SK-N-SH (cell line): Measurements from ENCODE around the gene METTL17. TPM values are rescaled to one million over a fixed set of nuclear protein-coding genes. Genes with fewer than 3 reads are reported as not detected.

ENCODE experiments used
- CTCF ChIA-PET: fragments of 300-600, 350-600 bp; formaldehyde crosslinking; extraction: SDS; loops from one replicate; lab custom pipeline; 2021; lab: Yijun Ruan, JAX
- POLR2A ChIA-PET: fragments of 350-600 bp; sonication (Branson Sonifier 250); formaldehyde crosslinking; extraction: SDS; loops from one replicate; lab custom pipeline; 2020; ENCODE audit warnings: antibody characterized with exemption, inconsistent platforms; lab: Yijun Ruan, JAX
- DNase-seq: peaks from one replicate; pipeline ENCODE4 v3.0.0; 2012
- H2AFZ ChIP-seq: fragments of 200-600 bp; sonication (generic); 2 replicates; pipeline ENCODE4 v1.8.1; 2016; ENCODE audit warnings: antibody characterized with exemption, mild to moderate bottlenecking, low read depth
- H3F3A ChIP-seq: fragments of 200-600 bp; sonication (generic); replicated peaks from 2 replicates; pipeline ENCODE3; 2016; ENCODE audit warnings: antibody characterized with exemption, mild to moderate bottlenecking; ENCODE audit not compliant: insufficient read depth
- H3K27ac ChIP-seq, 2 experiments: fragments of 200-500 bp in 1 of 2; fragments of 200-600 bp in 1 of 2; sonication (Bioruptor generic) in 1 of 2; sonication (generic), shearing (Covaris generic) in 1 of 2; 2 replicates each; pipeline versions ENCODE4 v1.5.1 to v1.6.1; 2014 to 2016; ENCODE audit warnings: low read depth in 2 of 2, inconsistent platforms in 1 of 2, low read length in 1 of 2, mild to moderate bottlenecking in 1 of 2, mixed read lengths in 1 of 2
- H3K27me3 ChIP-seq: fragments of 200-600 bp; sonication (generic), shearing (Covaris generic); 2 replicates; pipeline ENCODE4 v1.6.1; 2016; ENCODE audit warnings: mixed run types; ENCODE audit not compliant: insufficient read depth
- H3K36me3 ChIP-seq, 2 experiments: fragments of 200-500 bp in 1 of 2; fragments of 200-600 bp in 1 of 2; sonication (Bioruptor generic) in 1 of 2; sonication (generic) in 1 of 2; replicated peaks in 1 of 2; 2 replicates each; pipeline versions ENCODE3 to v1.5.1; 2014 to 2016; ENCODE audit warnings: low read length in 1 of 2, mild to moderate bottlenecking in 1 of 2; ENCODE audit not compliant: insufficient read depth in 2 of 2, control insufficient read depth in 1 of 2
- H3K4me1 ChIP-seq, 2 experiments: fragments of 200-500 bp in 1 of 2; fragments of 200-600 bp in 1 of 2; sonication (Bioruptor generic) in 1 of 2; sonication (generic), shearing (Covaris generic) in 1 of 2; 2 replicates each; pipeline versions ENCODE4 v1.5.1 to v1.6.1; 2014 to 2016; ENCODE audit warnings: low read depth in 1 of 2, low read length in 1 of 2, mixed run types in 1 of 2; ENCODE audit not compliant: insufficient read depth in 2 of 2, control insufficient read depth in 1 of 2
- H3K4me2 ChIP-seq: fragments of 200-600 bp; sonication (generic), shearing (Covaris generic); 2 replicates; pipeline ENCODE4 v1.6.1; 2017; ENCODE audit warnings: mixed run types
- H3K4me3 ChIP-seq, 2 experiments: fragments of 200-500 bp in 1 of 2; fragments of 200-600 bp in 1 of 2; sonication (Bioruptor generic) in 1 of 2; sonication (generic), shearing (Covaris generic) in 1 of 2; 2 replicates each; pipeline versions ENCODE4 v1.5.1 to v1.8.1; 2014 to 2016; ENCODE audit warnings: low read depth in 2 of 2, inconsistent platforms in 1 of 2, low read length in 1 of 2, mild to moderate bottlenecking in 1 of 2, mixed read lengths in 1 of 2, moderate library complexity in 1 of 2
- H3K79me2 ChIP-seq: fragments of 200-600 bp; sonication (generic); 2 replicates; pipeline ENCODE4 v1.8.1; 2017; ENCODE audit warnings: mild to moderate bottlenecking; ENCODE audit not compliant: insufficient read depth
- H3K9ac ChIP-seq: fragments of 200-600 bp; sonication (generic); 2 replicates; pipeline ENCODE4 v1.6.1; 2017; ENCODE audit warnings: mixed run types
- H3K9me2 ChIP-seq: fragments of 200-600 bp; sonication (generic); 2 replicates; pipeline ENCODE4 v1.6.1; 2017; ENCODE audit warnings: mixed run types
- H3K9me3 ChIP-seq: fragments of 200-600 bp; sonication (generic); 2 replicates; pipeline ENCODE4 v1.6.1; 2017; ENCODE audit warnings: mixed run types, mild to moderate bottlenecking, moderate library complexity
- H4K20me1 ChIP-seq: fragments of 200-600 bp; sonication (generic); 2 replicates; pipeline ENCODE4 v1.6.1; 2017; ENCODE audit warnings: mild to moderate bottlenecking, mixed run types; ENCODE audit not compliant: insufficient read depth
- CHD2 ChIP-seq: fragments of 150-350 bp; IDR thresholded peaks from 2 replicates; pipeline ENCODE4 v1.6.1; 2018; ENCODE audit warnings: low read length; ENCODE audit not compliant: partially characterized antibody
- CTCF ChIP-seq: fragments of 200-600 bp; sonication (generic); IDR thresholded peaks from 2 replicates; pipeline ENCODE4 v1.6.1; 2017; ENCODE audit warnings: antibody characterized with exemption, mild to moderate bottlenecking, moderate library complexity
- EP300 ChIP-seq, 2 experiments: IDR thresholded peaks; 2 replicates each; pipeline versions ENCODE4 v1.4.0 to v1.6.1; 2012; ENCODE audit warnings: borderline replicate concordance in 1 of 2, low read depth in 1 of 2, low read length in 1 of 2
- FOXJ3 ChIP-seq: sonication (generic); formaldehyde crosslinking; IDR thresholded peaks from 2 replicates; pipeline ENCODE4 v1.5.1; 2020; ENCODE audit warnings: mild to moderate bottlenecking, missing genetic modification reagents
- IRF3 ChIP-seq: fragments of 150-350 bp; IDR thresholded peaks from 2 replicates; pipeline ENCODE4 v1.6.1; 2016; ENCODE audit warnings: mild to moderate bottlenecking, low read depth, low read length
- NFIC ChIP-seq: IDR thresholded peaks from 2 replicates; pipeline ENCODE4 v1.4.0; 2012; ENCODE audit warnings: borderline replicate concordance
- NRF1 ChIP-seq: IDR thresholded peaks from 2 replicates; pipeline ENCODE4 v1.6.1; 2012; ENCODE audit warnings: low read depth, mild to moderate bottlenecking, low read length
- TCF12 ChIP-seq: IDR thresholded peaks from 2 replicates; pipeline ENCODE4 v1.4.0; 2012
- TEAD4 ChIP-seq: IDR thresholded peaks from 2 replicates; pipeline ENCODE4 v1.4.0; 2012; ENCODE audit warnings: mild to moderate bottlenecking, borderline replicate concordance; ENCODE audit not compliant: insufficient read depth
- YY1 ChIP-seq: IDR thresholded peaks from 2 replicates; pipeline ENCODE4 v1.4.0; 2012; ENCODE audit warnings: low read depth, mild to moderate bottlenecking
- WGBS: methylation state at CpG from one replicate; pipeline ENCODE4 v1.1.6; 2017; ENCODE audit warnings: low lambda C conversion rate; 5-methylcytosine and 5-hydroxymethylcytosine counted together
- polyA plus RNA-seq, 3 experiments: library from polyadenylated mRNA; depleted of rRNA; stranded (reverse); fragments of >200 nt; gene quantifications; 2 replicates each; pipeline ENCODE4 v1.2.3, GENCODE V29; 2012

Gene METTL17
- polyA plus RNA-seq, 1 of the 3 experiments (the other 2 are of a cell fraction) = 104 TPM

- Histone ChIP-seq H3K4me2 (no peak overlapping the region), H3K9me3 (no peaks in the 10 kb centered on the region), H3K27me3 (peaks cover 16% of the 10 kb centered on the region; the same call in 1 of the 2 replicates), H3K9ac (no peak overlapping the region), H4K20me1 (no peaks in the 10 kb centered on the region), H3K27ac (no peak overlapping the region), H3K4me1 (peaks cover 0 to 11% of the 10 kb centered on the region in 2 experiments; a peak in 2 of 4 replicates), H2AFZ (no peak overlapping the region), H3F3A (no peaks in the 10 kb centered on the region), H3K36me3 (no peaks in the 10 kb centered on the region), H3K9me2 (no peaks in the 10 kb centered on the region), H3K79me2 (no peaks in the 10 kb centered on the region), H3K4me3 (no peak overlapping the region)
- ChIA-PET POLR2A (no interaction called here), CTCF (interaction anchor here (0.8 to 7.5 kb wide), 2 partner anchors 23 to 61 kb away, joined by 3 to 73 read pairs; partner anchors contain the start of gene ZNF219)
- no peak for DNase-seq
- TF ChIP-seq CHD2 = no peak
- TF ChIP-seq IRF3 = no peak
- TF ChIP-seq NRF1 = no peak
- 53% methylated on average over 3 of the region's 3 CpGs for WGBS
These were observed 47.4 kb downstream of the METTL17 start for GRCh38 chr14:21037156-21037555.

GRCh38 chr14:21038441-21039422 lies 49.0 kb downstream of the METTL17 start:
- CTCF ChIA-PET = interaction anchor here (0.9 to 7.0 kb wide), 12 partner anchors 8 to 181 kb away, joined by 3 to 248 read pairs (median 13); partner anchors contain the start of genes ARHGEF40, NDRG2, SLC39A2 and TPPP2
- TF ChIP-seq CTCF (no peak), FOXJ3 (CRISPR knock-in tag) (no peak), YY1 (no peak), NFIC (no peak), CHD2 (no peak), EP300 (IDR thresholded peaks at IDR 0.05; ENCODE audit: borderline replicate concordance in 1 of 2, low read depth in 1 of 2, low read length in 1 of 2) (no peak), TEAD4 (no peak), TCF12 (no peak)
- TF ChIP-seq, all 33 proteins: peak for 0
- H3K9me2 ChIP-seq = no peaks in the 10 kb centered on the region
- no peak overlapping the region for H3K4me2 ChIP-seq
- no peak overlapping the region for H3K4me3 ChIP-seq
- 75% methylated on average over 8 of the region's 10 CpGs for WGBS
- H3K79me2 ChIP-seq = no peaks in the 10 kb centered on the region
- no peaks in the 10 kb centered on the region for H3K36me3 ChIP-seq
- no peak overlapping the region for H3K9ac ChIP-seq
- no peak for DNase-seq
- POLR2A ChIA-PET = no interaction called here
- H2AFZ ChIP-seq = no peak overlapping the region
- H3K9me3 ChIP-seq = no peaks in the 10 kb centered on the region
- H3K27me3 ChIP-seq = peaks cover under 1% of the 10 kb centered on the region; the same call in 1 of the 2 replicates
- no peaks in the 10 kb centered on the region for H3F3A ChIP-seq
- H3K4me1 ChIP-seq = peaks cover 12 to 13% of the 10 kb centered on the region in 2 experiments; a peak in 3 of 4 replicates
- no peaks in the 10 kb centered on the region for H4K20me1 ChIP-seq
- no peak overlapping the region for H3K27ac ChIP-seq
